GM12878 (cell line): Measurements from ENCODE around the gene GAPT. TPM values are rescaled to one million over a fixed set of nuclear protein-coding genes. Genes with fewer than 3 reads are reported as not detected.

Experiments used
- ATAC-seq: fragments of 200-7000 bp; cut with Tn5 transposase; 3 replicates; pipeline ENCODE4 v1.9.1; 2020; ENCODE audit warnings: mild to moderate bottlenecking, moderate library complexity
- BruUV-seq: library from RNA; stranded (reverse); fragments of 400-500 nt; replicated peaks from 2 replicates; lab custom pipeline; 2021; lab: Mats Ljungman, UMichigan
- CTCF ChIA-PET: fragments of 300-600 bp; sonication (Branson Sonifier 250); formaldehyde crosslinking; extraction: SDS; loops from one replicate; lab custom pipeline; 2021; ENCODE audit warnings: inconsistent platforms; lab: Yijun Ruan, JAX
- POLR2A ChIA-PET: fragments of 350-600 bp; formaldehyde crosslinking; extraction: SDS; loops from one replicate; lab custom pipeline; 2021; ENCODE audit warnings: inconsistent platforms; lab: Charles Lee
- RAD21 ChIA-PET: fragments of 300-600 bp; sonication (Branson Sonifier 250); formaldehyde crosslinking; loops from one replicate; lab custom pipeline; 2023; ENCODE audit warnings: antibody characterized with exemption; ENCODE audit not compliant: unreplicated experiment; lab: Charles Lee
- SMC1A ChIA-PET: fragments of 300-600 bp; sonication (Branson Sonifier 250); formaldehyde crosslinking; loops from one replicate; lab custom pipeline; 2023; ENCODE audit not compliant: unreplicated experiment, uncharacterized antibody; lab: Charles Lee
- DNase-seq: peaks from one replicate; pipeline ENCODE4 v3.0.0-alpha.2; 2011; ENCODE audit warnings: low read depth, low spot score
- FAIRE-seq: peaks from 3 replicates; lab custom pipeline; 2011; peaks lifted over from hg19 to GRCh38; lab: Jason Lieb, UNC
- H2AFZ ChIP-seq: 2 replicates; pipeline ENCODE4 v1.6.0; 2011; ENCODE audit warnings: low read depth, low read length, control low read depth; ENCODE audit not compliant: control insufficient read depth
- H3K27ac ChIP-seq: 2 replicates; pipeline ENCODE4 v1.5.1; 2011; ENCODE audit warnings: control low read depth; ENCODE audit not compliant: control insufficient read depth, insufficient read depth
- H3K27me3 ChIP-seq, 2 experiments: replicated peaks in 1 of 2; 2 replicates each; pipeline versions ENCODE4 v1.6.0 to v1.6.1; 2011; ENCODE audit warnings: low read length in 1 of 2; ENCODE audit not compliant: control insufficient read depth in 2 of 2, insufficient read depth in 2 of 2
- H3K36me3 ChIP-seq, 2 experiments: 2 replicates each; pipeline ENCODE4 v1.5.1; 2011; ENCODE audit warnings: low read length in 1 of 2; ENCODE audit not compliant: control insufficient read depth in 2 of 2, insufficient read depth in 2 of 2
- H3K4me1 ChIP-seq: 2 replicates; pipeline ENCODE4 v1.6.1; 2011; ENCODE audit warnings: mild to moderate bottlenecking, low read length, moderate library complexity, mixed read lengths; ENCODE audit not compliant: control insufficient read depth, insufficient read depth
- H3K4me2 ChIP-seq: 2 replicates; pipeline ENCODE4 v1.6.0; 2011; ENCODE audit warnings: control low read depth; ENCODE audit not compliant: control insufficient read depth, insufficient read depth
- H3K4me3 ChIP-seq: fragments of 200-600 bp; sonication (generic); 2 replicates; pipeline ENCODE4 v1.5.1; 2016
- H3K79me2 ChIP-seq: 2 replicates; pipeline ENCODE4 v1.6.0; 2011; ENCODE audit warnings: low read length; ENCODE audit not compliant: control insufficient read depth, insufficient read depth
- H3K9ac ChIP-seq: 2 replicates; pipeline ENCODE4 v1.8.0; 2011; ENCODE audit warnings: low read length, control low read depth, mixed read lengths; ENCODE audit not compliant: control insufficient read depth, insufficient read depth
- H3K9me3 ChIP-seq: replicated peaks from 3 replicates; pipeline ENCODE4 v1.5.1; 2011; ENCODE audit warnings: mild to moderate bottlenecking, low read length; ENCODE audit not compliant: control insufficient read depth, insufficient read depth
- H4K20me1 ChIP-seq: 2 replicates; pipeline ENCODE4 v1.6.0; 2011; ENCODE audit not compliant: control insufficient read depth, insufficient read depth
- BHLHE40 ChIP-seq, 2 experiments: fragments of 450-650 bp in 1 of 2; IDR thresholded peaks; 2 replicates each; pipeline ENCODE4 v1.6.1; 2011 to 2017; ENCODE audit warnings: low read depth in 2 of 2, borderline replicate concordance in 1 of 2, improper control_type of control experiment in 1 of 2, low read length in 1 of 2, mild to moderate bottlenecking in 1 of 2
- CHD4 ChIP-seq: fragments of 200-600 bp; sonication (generic); IDR thresholded peaks from 2 replicates; pipeline ENCODE4 v1.6.1; 2016; ENCODE audit warnings: mild to moderate bottlenecking
- LARP7 ChIP-seq: fragments of 450-650 bp; IDR thresholded peaks from 2 replicates; pipeline ENCODE4 v1.6.1; 2017; ENCODE audit warnings: mild to moderate bottlenecking
- MTA2 ChIP-seq: fragments of 450-650 bp; IDR thresholded peaks from 2 replicates; pipeline ENCODE4 v1.6.1; 2016; ENCODE audit warnings: low read depth, mild to moderate bottlenecking, moderate library complexity
- MXI1 ChIP-seq: fragments of 150-350 bp; IDR thresholded peaks from 2 replicates; pipeline ENCODE4 v1.6.1; 2011; ENCODE audit warnings: low read depth, mild to moderate bottlenecking, inconsistent platforms, low read length, improper control_type of control experiment
- NBN ChIP-seq: fragments of 450-650 bp; IDR thresholded peaks from 2 replicates; pipeline ENCODE4 v1.6.1; 2016
- NFIC ChIP-seq: IDR thresholded peaks from 2 replicates; pipeline ENCODE4 v1.6.1; 2012; ENCODE audit warnings: low read depth, mild to moderate bottlenecking, inconsistent platforms, low read length, moderate library complexity
- POLR2AphosphoS2 ChIP-seq: IDR thresholded peaks from 2 replicates; pipeline ENCODE4 v1.6.1; 2011; ENCODE audit warnings: low read depth, mild to moderate bottlenecking, low read length, improper control_type of control experiment, moderate library complexity
- SREBF2 ChIP-seq: IDR thresholded peaks from 2 replicates; pipeline ENCODE4 v1.6.1; 2012; ENCODE audit warnings: mild to moderate bottlenecking, low read length
- SUPT20H ChIP-seq: IDR thresholded peaks from 2 replicates; pipeline ENCODE4 v1.6.1; 2011; ENCODE audit warnings: low read depth, mild to moderate bottlenecking, low read length, moderate library complexity, borderline replicate concordance; ENCODE audit not compliant: control insufficient read depth
- TCF12 ChIP-seq: IDR thresholded peaks from 2 replicates; pipeline ENCODE4 v1.6.1; 2011; ENCODE audit warnings: low read depth, mild to moderate bottlenecking, low read length
- TCF7 ChIP-seq: IDR thresholded peaks from 2 replicates; pipeline ENCODE4 v1.6.1; 2014; ENCODE audit warnings: antibody characterized with exemption, borderline replicate concordance
- USF1 ChIP-seq: IDR thresholded peaks from 2 replicates; pipeline ENCODE4 v1.6.1; 2011; ENCODE audit warnings: borderline replicate concordance, low read depth, mild to moderate bottlenecking, moderate library complexity, mixed read lengths, low read length; ENCODE audit not compliant: insufficient read depth; ENCODE audit errors: extremely low read length
- ZNF207 ChIP-seq: fragments of 450-650 bp; IDR thresholded peaks from 2 replicates; pipeline ENCODE4 v1.6.1; 2014; ENCODE audit warnings: antibody characterized with exemption, mild to moderate bottlenecking, borderline replicate concordance
- ZNF217 ChIP-seq: fragments of 450-650 bp; IDR thresholded peaks from 2 replicates; pipeline ENCODE4 v1.6.1; 2017; ENCODE audit warnings: antibody characterized with exemption, mild to moderate bottlenecking
- WGBS: methylation state at CpG from one replicate; pipeline ENCODE4 v1.1.6; 2016; ENCODE audit warnings: low lambda C conversion rate; ENCODE audit not compliant: insufficient replicate concordance, insufficient coverage; ENCODE audit errors: missing lambda C conversion rate; 5-methylcytosine and 5-hydroxymethylcytosine counted together
- in situ Hi-C: fragments of 300-500 bp; cut with MboI; formaldehyde crosslinking; loops from 9 replicates; pipeline ENCODE4 v1.14.3; 2018; ENCODE audit warnings: mixed read lengths
- intact Hi-C: fragments of 100-400 bp; cut with micrococcal nuclease; formaldehyde crosslinking; loops from one replicate; pipeline ENCODE4 v1.14.2; 2022; ENCODE audit not compliant: unreplicated experiment
- polyA plus RNA-seq, 11 experiments: library from polyadenylated mRNA; depleted of rRNA in 4 of 11; unstranded in 6 of 11; stranded (reverse) in 5 of 11; fragments of >200 nt; fragmentation: Nextera tagmentation in 4 of 11; fragmentation: Illumina TruSeq in 1 of 11; extraction: Ambion mirVana in 4 of 11; extraction: Trizol in 1 of 11; gene quantifications; 1 replicate in 1 of 11; 2 replicates in 10 of 11; pipeline versions ENCODE4 v1.2.1 to v1.2.3, GENCODE V29; 2011 to 2016; ENCODE audit warnings: inconsistent platforms in 2 of 11, missing spikeins in 2 of 11, low read depth in 1 of 11
- total RNA-seq, 4 experiments: library from RNA; depleted of rRNA in 3 of 4; stranded (reverse); fragments of >200 nt in 3 of 4; fragmentation: Illumina TruSeq in 1 of 4; extraction: Trizol in 1 of 4; gene quantifications; 2 replicates each; pipeline versions ENCODE4 v1.2.1 to v1.2.3, GENCODE V29; 2013 to 2021

The GAPT gene
- total and polyA plus RNA-seq, 10 of the 15 experiments (the other 5 are each of a cell fraction or from before 2014, with no cell fraction given), result 0.15 to 0.96 (median 0.57) TPM; not detected in 2

GRCh38 chr5:58484505-58484904 is 6.7 kb upstream of the GAPT start:
- Histone ChIP-seq H3K9ac (no peak overlapping the region), H3K4me1 (no peaks in the 10 kb centered on the region), H2AFZ (no peak overlapping the region), H3K79me2 (no peaks in the 10 kb centered on the region), H3K27ac (no peak overlapping the region), H3K4me2 (no peak overlapping the region), H3K36me3 (no peaks in the 10 kb centered on the region), H4K20me1 (no peaks in the 10 kb centered on the region), H3K27me3 (no peaks in the 10 kb centered on the region; a peak in 1 of 4 replicates), H3K4me3 (no peak overlapping the region), H3K9me3 (no peaks in the 10 kb centered on the region; the same call in 2 of the 3 replicates)
- RAD21 ChIA-PET, result interaction anchor here (0.7 kb wide), 1 partner anchor 779 kb away, joined by 3 read pairs; no protein-coding TSS in a partner anchor
- POLR2A ChIA-PET, result no interaction called here
- BruUV-seq, result no TSS peak
- FAIRE-seq (no peak), DNase-seq (no peak), ATAC-seq (no peak)
- TF ChIP-seq SREBF2 (no peak), USF1 (no peak), NBN (no peak), ZNF217 (no peak), CHD4 (no peak), TCF7 (no peak), SUPT20H (no peak), NFIC (no peak), LARP7 (no peak), ZNF207 (no peak), TCF12 (no peak), BHLHE40 (IDR thresholded peaks at IDR 0.05; ENCODE audit: borderline replicate concordance in 1 of 2, low read depth in 2 of 2, low read length in 1 of 2) (no peak), MXI1 (no peak), MTA2 (no peak), POLR2AphosphoS2 (no peak)
- intact Hi-C loops, result no loop called here
- CTCF ChIA-PET, result no interaction called here
- SMC1A ChIA-PET, result no interaction called here
- WGBS, result 52% methylated on average over 4 of the region's 4 CpGs
- in situ Hi-C loops, result no loop called here
